ENCODE results near the gene GART. TPM values are rescaled to one million over a fixed set of nuclear protein-coding genes. Genes with fewer than 3 reads are reported as not detected.

The GART gene
- total and polyA plus RNA-seq, 10 of the 15 experiments (the other 5 are each of a cell fraction or from before 2014, with no cell fraction given), result 44.7 to 178 (median 106) TPM

- TF ChIP-seq MXI1 (IDR thresholded peaks at IDR 0.05; ENCODE audit: low read depth, low read length), result no peak
- peak; percentile 61; the same call in 1 of the 2 replicates for TF ChIP-seq ZBTB40 (IDR thresholded peaks at IDR 0.05; ENCODE audit: borderline replicate concordance)
- no peak for TF ChIP-seq ATF2 (IDR thresholded peaks at IDR 0.05; ENCODE audit: low read length)
- no peak for TF ChIP-seq SMC3 (IDR thresholded peaks at IDR 0.05; ENCODE audit: borderline replicate concordance, low read length)
- TF ChIP-seq CREB1 (IDR thresholded peaks at IDR 0.05; ENCODE audit: low read depth), result 0 out of 2 replicates have a peak, but pooled peaks have one; percentile 25
- TF ChIP-seq EZH2 (IDR thresholded peaks at IDR 0.05; ENCODE audit: borderline replicate concordance, control insufficient read depth, low read depth, low read length), result no peak
- peak; percentile 87 for TF ChIP-seq NRF1 (conservative IDR thresholded peaks at IDR 0.05; ENCODE audit: low read depth, low read length)
- no peak for TF ChIP-seq ZNF592 (IDR thresholded peaks at IDR 0.05)
- TF ChIP-seq SUPT20H (IDR thresholded peaks at IDR 0.05; ENCODE audit: borderline replicate concordance, control insufficient read depth, low read depth, low read length), result no peak
- TF ChIP-seq REST (IDR thresholded peaks at IDR 0.05; ENCODE audit: low read depth, low read length), result no peak
These were observed 50.4 kb downstream of the GART start, which contains the start of gene DNAJC28 (continued) for GRCh38 chr21:33491373-33492102.

Measured in GM12878 (cell line).